ENCODE measurements around the gene CLGN.

- TF ChIP-seq CSRNP3 (CRISPR knock-in tag; IDR thresholded peaks at IDR 0.05) (no peak), ZNF565 (CRISPR knock-in tag; conservative IDR thresholded peaks at IDR 0.05; ENCODE audit: low read depth) (no peak), RARB (CRISPR knock-in tag; IDR thresholded peaks at IDR 0.05) (no peak), SNAI2 (CRISPR knock-in tag; IDR thresholded peaks at IDR 0.05) (no peak), PPARA (CRISPR knock-in tag; IDR thresholded peaks at IDR 0.05; ENCODE audit: borderline replicate concordance) (no peak), ZC3H10 (CRISPR knock-in tag; IDR thresholded peaks at IDR 0.05) (no peak)
Measured at GRCh38 chr4:140359562-140360427, 67.7 kb downstream of the CLGN start.
